HAP-1 (cell line): ENCODE results near the gene PTPRG.
A peak's percentile ranks its signal among the peaks of the same experiment; 100 is the strongest.

Experiments
- DNase-seq, 2 experiments: peaks; one replicate each; pipeline ENCODE4 v3.0.0-alpha.2; 2016 to 2020; ENCODE audit warnings: low spot score in 2 of 2
- H3K27me3 ChIP-seq: fragments of 250-450 bp; sonication (Bioruptor Pico); 2 replicates; pipeline ENCODE4 v1.5.1; 2020; ENCODE audit warnings: low read depth, mild to moderate bottlenecking, moderate library complexity
- H3K36me3 ChIP-seq: fragments of 250-450 bp; sonication (Bioruptor Pico); replicated peaks from 2 replicates; pipeline ENCODE4 v1.5.1; 2020; ENCODE audit warnings: mild to moderate bottlenecking
- H3K4me1 ChIP-seq: fragments of 250-450 bp; sonication (Bioruptor Pico); 2 replicates; pipeline ENCODE4 v1.5.1; 2020; ENCODE audit warnings: mild to moderate bottlenecking
- H3K4me3 ChIP-seq: fragments of 250-450 bp; sonication (Bioruptor Pico); 2 replicates; pipeline ENCODE4 v1.5.1; 2020; ENCODE audit warnings: mild to moderate bottlenecking, moderate library complexity
- H3K9me3 ChIP-seq: fragments of 250-450 bp; sonication (Bioruptor Pico); 2 replicates; pipeline ENCODE4 v1.5.1; 2020; ENCODE audit warnings: mild to moderate bottlenecking, moderate library complexity
- in situ Hi-C: fragments of 300-500 bp; cut with MboI; formaldehyde crosslinking; loops from 3 replicates; pipeline ENCODE4 v1.14.3; 2020; ENCODE audit warnings: low sequenced_read_pairs, inconsistent platforms, mixed read lengths

PTPRG gene

GRCh38 chr3:61866153-61866542 lies 304.8 kb downstream of the PTPRG start:
- Histone ChIP-seq H3K9me3 (no peaks in the 10 kb centered on the region), H3K36me3 (no peaks in the 10 kb centered on the region), H3K27me3 (no peaks in the 10 kb centered on the region), H3K4me3 (no peak overlapping the region), H3K4me1 (peaks cover 6% of the 10 kb centered on the region)
- no peak for DNase-seq
- in situ Hi-C loops = no loop called here

DNA sequence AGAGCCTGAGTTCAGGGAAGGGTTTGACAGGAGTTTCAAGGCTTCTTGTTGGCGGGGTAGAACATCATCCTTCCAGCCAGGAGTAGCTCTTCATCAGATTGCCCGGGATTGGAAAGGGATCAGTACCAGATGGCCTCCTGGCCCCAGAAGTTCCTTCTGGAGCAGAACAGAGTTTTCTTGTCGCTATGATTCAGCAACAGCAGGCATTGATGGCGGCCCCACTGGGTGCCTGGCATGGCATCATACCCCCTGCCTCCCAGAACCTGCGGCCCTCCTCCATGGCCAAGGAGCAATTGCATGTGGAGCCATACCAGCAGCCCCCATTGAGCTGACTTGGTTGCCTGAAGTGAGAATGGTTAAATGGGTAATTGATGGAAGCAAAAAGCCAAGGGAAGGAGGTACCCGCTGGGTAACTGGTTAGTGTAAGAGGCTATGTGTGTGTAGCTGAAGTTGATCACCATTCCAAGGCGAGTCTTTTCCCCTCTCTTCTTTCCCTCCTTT lies 305.6 kb downstream of the PTPRG start:
- no peaks in the 10 kb centered on the region for H3K36me3 ChIP-seq
- H3K27me3 ChIP-seq = no peaks in the 10 kb centered on the region
- H3K9me3 ChIP-seq = no peaks in the 10 kb centered on the region
- H3K4me3 ChIP-seq = no peak overlapping the region
- DNase-seq = no peak
- H3K4me1 ChIP-seq = peaks cover 6% of the 10 kb centered on the region
- in situ Hi-C loops = no loop called here

- Histone ChIP-seq H3K4me3 (no peak overlapping the region), H3K4me1 (peaks cover 6% of the 10 kb centered on the region), H3K9me3 (no peaks in the 10 kb centered on the region), H3K27me3 (no peaks in the 10 kb centered on the region), H3K36me3 (no peaks in the 10 kb centered on the region)
- in situ Hi-C loops = no loop called here
- no peak for DNase-seq
Observed at GRCh38 chr3:61868499-61868898, 307.1 kb downstream of the PTPRG start.

DNA sequence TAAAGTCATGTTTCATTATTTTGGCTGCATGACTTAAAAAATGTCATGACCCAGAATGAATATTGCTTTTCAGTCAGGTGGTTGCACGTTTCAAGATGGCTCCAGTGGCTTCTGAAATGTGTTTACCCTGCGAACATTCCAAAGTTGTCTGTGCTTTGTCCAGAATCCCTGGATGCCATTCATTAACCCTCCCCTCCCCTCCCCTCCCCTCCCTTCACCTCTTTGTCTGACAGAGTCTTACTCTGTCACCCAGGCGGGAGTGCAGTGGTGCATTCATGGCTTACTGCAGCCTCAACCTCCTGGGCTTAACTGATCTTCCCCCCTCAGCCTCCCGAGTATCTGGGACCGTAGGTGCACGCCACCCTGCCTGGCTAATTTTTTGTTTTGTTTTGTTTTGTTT lies 308.0 kb downstream of the PTPRG start:
- H3K4me3 ChIP-seq = no peak overlapping the region
- in situ Hi-C loops = no loop called here
- peak in 1 of 2 experiments; percentile 54 for DNase-seq
- peaks cover 6% of the 10 kb centered on the region for H3K4me1 ChIP-seq
- no peaks in the 10 kb centered on the region for H3K27me3 ChIP-seq
- no peaks in the 10 kb centered on the region for H3K9me3 ChIP-seq
- no peaks in the 10 kb centered on the region for H3K36me3 ChIP-seq

- in situ Hi-C loops = no loop called here
- Histone ChIP-seq H3K4me3 (no peak overlapping the region), H3K27me3 (no peaks in the 10 kb centered on the region), H3K9me3 (no peaks in the 10 kb centered on the region), H3K36me3 (no peaks in the 10 kb centered on the region), H3K4me1 (peaks cover 6% of the 10 kb centered on the region)
- no peak for DNase-seq
Observed at GRCh38 chr3:61871644-61872043, 310.3 kb downstream of the PTPRG start.

GRCh38 chr3:61872077-61872706 lies 310.8 kb downstream of the PTPRG start:
- DNase-seq = no peak
- Histone ChIP-seq H3K9me3 (no peaks in the 10 kb centered on the region), H3K4me3 (no peak overlapping the region), H3K4me1 (peaks cover 6% of the 10 kb centered on the region), H3K36me3 (no peaks in the 10 kb centered on the region), H3K27me3 (no peaks in the 10 kb centered on the region)
- in situ Hi-C loops = no loop called here

- Histone ChIP-seq H3K4me3 (no peak overlapping the region), H3K9me3 (no peaks in the 10 kb centered on the region), H3K27me3 (no peaks in the 10 kb centered on the region), H3K36me3 (no peaks in the 10 kb centered on the region), H3K4me1 (no peaks in the 10 kb centered on the region)
- DNase-seq = no peak
- in situ Hi-C loops = no loop called here
Observed at GRCh38 chr3:61875046-61875844, 313.9 kb downstream of the PTPRG start.

DNA sequence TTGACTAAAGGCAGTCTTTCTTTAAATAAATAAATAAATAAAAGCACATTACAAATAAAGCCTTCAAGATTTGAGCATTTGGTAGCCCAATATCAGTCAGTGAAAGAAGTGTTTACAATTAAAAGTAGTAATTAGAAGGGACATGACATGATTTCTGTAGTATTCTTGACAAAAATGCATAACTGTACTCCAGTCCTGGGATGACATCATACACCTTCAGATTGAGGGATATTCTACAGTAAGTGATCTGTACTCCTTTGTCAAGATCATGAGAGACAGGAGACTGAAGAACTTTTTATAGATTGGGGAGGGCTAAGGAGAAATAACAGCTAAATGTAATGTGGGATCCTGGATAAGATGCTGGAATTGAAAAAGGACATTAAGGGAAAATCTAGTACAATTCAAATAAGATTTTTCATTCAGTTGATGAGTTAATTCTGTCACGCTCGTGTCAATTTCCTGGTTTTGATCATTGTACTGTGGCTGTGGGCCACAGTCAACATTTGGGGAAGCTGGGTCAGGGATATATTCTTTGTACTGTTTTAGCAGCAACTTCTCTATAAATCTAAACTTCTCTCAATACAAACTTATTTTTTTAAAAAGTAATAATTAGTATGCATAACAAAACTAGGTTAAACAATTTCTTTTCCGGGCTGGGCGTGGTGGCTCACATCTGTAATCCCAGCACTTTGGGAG lies 314.8 kb downstream of the PTPRG start:
- Histone ChIP-seq H3K9me3 (no peaks in the 10 kb centered on the region), H3K4me1 (no peaks in the 10 kb centered on the region), H3K36me3 (no peaks in the 10 kb centered on the region), H3K27me3 (no peaks in the 10 kb centered on the region), H3K4me3 (no peak overlapping the region)
- no peak for DNase-seq
- in situ Hi-C loops = no loop called here

DNA sequence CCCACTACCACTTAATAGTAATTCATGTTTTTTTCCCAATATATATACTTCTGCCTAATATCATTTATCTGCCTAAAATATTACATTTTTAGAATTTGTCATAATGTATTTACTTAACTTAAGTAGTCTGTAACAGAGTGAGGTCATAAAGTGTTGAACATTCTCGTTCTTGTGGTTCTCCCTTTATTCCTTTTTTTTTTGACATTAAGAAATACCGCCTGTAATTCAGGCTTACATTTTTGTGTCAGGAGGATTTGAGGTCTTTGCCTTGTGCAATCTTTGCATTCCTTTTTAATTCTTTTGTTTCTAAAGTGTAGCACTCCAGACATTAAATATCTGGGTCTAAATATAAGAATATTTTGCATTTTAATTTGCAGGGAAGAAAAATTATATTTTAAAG lies 315.4 kb downstream of the PTPRG start:
- DNase-seq = no peak
- Histone ChIP-seq H3K36me3 (no peaks in the 10 kb centered on the region), H3K4me3 (no peak overlapping the region), H3K27me3 (no peaks in the 10 kb centered on the region), H3K9me3 (no peaks in the 10 kb centered on the region), H3K4me1 (no peaks in the 10 kb centered on the region)
- in situ Hi-C loops = no loop called here

DNA sequence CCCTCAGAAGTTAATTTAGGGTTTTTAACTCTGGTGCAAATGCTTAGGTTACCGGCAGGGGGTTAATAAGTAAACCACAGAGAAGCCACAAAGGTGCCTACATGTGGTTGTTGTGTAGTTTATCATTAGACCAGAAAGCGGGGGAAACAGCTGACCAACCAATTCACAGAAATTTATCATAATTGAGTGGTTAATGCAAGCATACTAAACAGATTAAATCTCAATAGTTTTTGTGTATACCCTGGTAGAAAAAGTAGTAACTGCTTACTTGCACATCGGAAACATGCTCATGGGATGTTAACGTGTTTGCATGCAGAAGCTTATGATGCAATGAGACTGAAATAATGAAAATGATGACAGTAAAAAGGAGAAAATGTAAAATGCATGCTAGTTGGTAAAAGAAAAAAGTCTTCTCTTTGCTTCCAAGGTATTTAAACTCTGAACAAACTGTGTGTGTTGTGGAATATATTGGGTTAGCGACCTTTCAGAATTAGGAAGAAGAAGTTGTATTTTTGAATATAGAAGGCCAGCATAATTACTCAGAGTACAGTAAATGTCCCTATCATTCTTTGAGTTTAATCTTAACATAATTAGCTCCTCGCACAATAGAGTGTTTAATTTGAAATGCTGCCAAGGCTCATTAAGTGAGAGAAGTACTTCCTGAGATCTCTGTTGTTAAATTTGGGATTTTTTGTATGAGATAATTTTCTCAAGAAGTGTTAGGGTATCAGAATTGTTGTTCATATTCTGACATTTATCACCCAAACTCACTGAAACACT lies 316.2 kb downstream of the PTPRG start:
- no peak for DNase-seq
- Histone ChIP-seq H3K9me3 (no peaks in the 10 kb centered on the region), H3K4me3 (no peak overlapping the region), H3K4me1 (no peaks in the 10 kb centered on the region), H3K27me3 (no peaks in the 10 kb centered on the region), H3K36me3 (no peaks in the 10 kb centered on the region)
- in situ Hi-C loops = no loop called here

DNA sequence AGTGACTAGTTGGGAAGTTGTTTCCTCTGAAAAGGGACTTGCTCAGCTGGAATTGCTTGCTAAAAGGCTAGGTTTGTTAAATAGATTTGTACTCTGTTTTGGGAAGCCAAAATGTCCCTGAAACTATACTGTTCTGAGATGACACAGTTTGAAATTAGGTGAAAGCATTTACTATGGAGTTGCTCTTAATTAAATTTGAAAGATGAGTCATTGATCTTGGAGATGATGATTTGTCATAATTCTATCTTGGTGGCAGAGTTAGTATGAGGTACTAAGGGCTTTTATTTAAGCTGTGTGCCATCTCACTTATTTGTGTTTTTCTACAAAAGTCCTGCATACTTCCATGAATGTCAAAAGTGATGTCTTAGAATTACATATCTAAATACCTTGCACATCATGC lies 320.9 kb downstream of the PTPRG start:
- Histone ChIP-seq H3K4me1 (no peaks in the 10 kb centered on the region), H3K27me3 (no peaks in the 10 kb centered on the region), H3K9me3 (no peaks in the 10 kb centered on the region), H3K4me3 (no peak overlapping the region), H3K36me3 (no peaks in the 10 kb centered on the region)
- DNase-seq = no peak
- in situ Hi-C loops = no loop called here

DNA sequence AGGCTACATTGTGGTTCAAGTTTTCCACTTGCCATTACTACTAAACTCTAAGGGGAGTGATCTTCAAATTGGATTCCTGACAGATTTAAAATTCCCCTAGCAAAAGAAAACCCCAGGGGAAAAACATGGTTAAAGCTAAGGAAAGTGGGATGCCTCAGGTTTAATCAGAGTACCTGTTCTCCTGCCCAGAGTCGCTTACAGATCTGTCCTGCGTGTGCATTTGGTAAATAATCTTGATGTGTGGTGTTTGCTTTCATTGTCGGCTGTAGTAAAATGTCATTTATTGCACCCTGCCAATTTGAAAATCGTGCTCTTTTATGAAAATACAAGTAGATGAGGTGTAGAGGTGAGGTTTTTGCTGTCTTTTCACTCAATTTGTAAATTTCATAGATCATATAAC lies 323.4 kb downstream of the PTPRG start:
- H3K4me1 ChIP-seq = no peaks in the 10 kb centered on the region
- no peak for DNase-seq
- in situ Hi-C loops = no loop called here
- no peaks in the 10 kb centered on the region for H3K9me3 ChIP-seq
- no peaks in the 10 kb centered on the region for H3K27me3 ChIP-seq
- H3K4me3 ChIP-seq = no peak overlapping the region
- no peaks in the 10 kb centered on the region for H3K36me3 ChIP-seq

GRCh38 chr3:61885414-61885813 lies 324.0 kb downstream of the PTPRG start:
- H3K9me3 ChIP-seq = no peaks in the 10 kb centered on the region
- no peaks in the 10 kb centered on the region for H3K4me1 ChIP-seq
- in situ Hi-C loops = no loop called here
- H3K27me3 ChIP-seq = no peaks in the 10 kb centered on the region
- no peak overlapping the region for H3K4me3 ChIP-seq
- H3K36me3 ChIP-seq = no peaks in the 10 kb centered on the region
- no peak for DNase-seq
